GM12873 (cell line): ENCODE measurements around the gene ENPEP.

Experiments used
- TF ChIP-seq, protein P1 (sequence below): IDR thresholded peaks from 2 replicates; pipeline ENCODE4 v1.5.1; 2012; ENCODE audit warnings: low read depth, mild to moderate bottlenecking, moderate library complexity, low read length, control low read depth; ENCODE audit not compliant: insufficient read depth; ENCODE audit errors: missing control alignments

Gene ENPEP

DNA sequence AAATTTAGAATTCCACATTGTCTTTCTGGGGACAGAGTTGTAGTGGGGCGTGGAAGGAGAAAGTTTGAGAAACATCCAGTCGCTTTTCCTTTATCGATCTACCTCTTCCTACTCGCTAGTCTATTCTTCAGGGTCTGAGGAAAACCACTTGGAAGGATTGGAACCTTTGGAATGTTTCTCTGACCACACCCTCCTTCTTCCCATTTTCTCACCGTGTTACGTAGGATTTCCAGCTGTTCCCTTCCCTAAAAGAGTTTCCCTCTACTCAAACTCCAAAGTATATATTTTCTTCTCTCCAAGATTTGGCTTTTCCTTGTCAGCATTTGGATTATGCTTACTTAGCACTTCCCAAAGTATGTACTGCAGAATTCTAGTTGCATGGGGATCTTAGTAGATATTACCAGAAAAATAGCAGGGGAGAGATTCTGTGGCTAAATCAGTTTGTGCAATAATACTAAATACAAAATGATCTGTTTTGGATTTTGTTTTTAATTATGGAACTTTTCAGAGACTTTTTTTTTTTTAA lies 4.9 kb downstream of the ENPEP start:
- TF ChIP-seq, protein P1, sequence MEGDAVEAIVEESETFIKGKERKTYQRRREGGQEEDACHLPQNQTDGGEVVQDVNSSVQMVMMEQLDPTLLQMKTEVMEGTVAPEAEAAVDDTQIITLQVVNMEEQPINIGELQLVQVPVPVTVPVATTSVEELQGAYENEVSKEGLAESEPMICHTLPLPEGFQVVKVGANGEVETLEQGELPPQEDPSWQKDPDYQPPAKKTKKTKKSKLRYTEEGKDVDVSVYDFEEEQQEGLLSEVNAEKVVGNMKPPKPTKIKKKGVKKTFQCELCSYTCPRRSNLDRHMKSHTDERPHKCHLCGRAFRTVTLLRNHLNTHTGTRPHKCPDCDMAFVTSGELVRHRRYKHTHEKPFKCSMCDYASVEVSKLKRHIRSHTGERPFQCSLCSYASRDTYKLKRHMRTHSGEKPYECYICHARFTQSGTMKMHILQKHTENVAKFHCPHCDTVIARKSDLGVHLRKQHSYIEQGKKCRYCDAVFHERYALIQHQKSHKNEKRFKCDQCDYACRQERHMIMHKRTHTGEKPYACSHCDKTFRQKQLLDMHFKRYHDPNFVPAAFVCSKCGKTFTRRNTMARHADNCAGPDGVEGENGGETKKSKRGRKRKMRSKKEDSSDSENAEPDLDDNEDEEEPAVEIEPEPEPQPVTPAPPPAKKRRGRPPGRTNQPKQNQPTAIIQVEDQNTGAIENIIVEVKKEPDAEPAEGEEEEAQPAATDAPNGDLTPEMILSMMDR: no peak

DNA sequence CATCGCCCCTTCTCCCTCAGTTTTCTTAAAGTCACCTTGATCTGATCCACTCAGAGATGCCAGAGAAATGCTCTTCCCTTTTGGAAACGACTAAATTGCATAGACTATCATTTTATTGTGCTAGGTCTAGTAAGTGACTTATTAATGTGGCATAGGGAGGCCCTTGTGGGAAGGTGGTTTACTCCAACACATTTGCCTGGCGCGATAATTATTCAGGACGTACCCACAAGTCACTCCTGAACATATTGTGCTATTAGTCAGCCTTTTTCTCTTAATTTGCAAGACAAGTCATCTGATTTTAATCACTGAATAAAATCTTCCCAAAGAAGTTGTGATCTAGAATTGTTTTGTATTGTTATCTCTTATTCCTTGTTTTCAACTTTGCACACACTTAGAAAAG lies 7.6 kb downstream of the ENPEP start:
- TF ChIP-seq, protein P1: no peak

DNA sequence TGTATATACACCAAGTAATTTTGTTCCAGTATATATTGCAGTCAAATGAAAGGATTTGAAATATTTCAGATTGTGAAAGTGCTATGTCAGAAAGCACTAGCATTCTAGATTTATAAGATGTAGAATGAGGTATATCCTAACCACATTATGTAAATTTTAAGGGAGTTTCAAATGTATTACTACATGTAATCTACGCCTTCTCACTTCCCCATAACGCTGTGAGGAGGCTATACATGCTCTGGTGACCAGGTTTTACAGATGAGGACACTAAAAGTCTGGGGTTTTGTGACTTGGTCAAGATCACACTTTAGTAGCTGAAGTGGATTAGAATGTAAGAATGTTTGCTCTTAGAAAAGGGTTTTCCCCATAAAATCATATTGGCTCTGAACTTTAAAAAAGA lies 8.1 kb downstream of the ENPEP start:
- TF ChIP-seq, protein P1: no peak

DNA sequence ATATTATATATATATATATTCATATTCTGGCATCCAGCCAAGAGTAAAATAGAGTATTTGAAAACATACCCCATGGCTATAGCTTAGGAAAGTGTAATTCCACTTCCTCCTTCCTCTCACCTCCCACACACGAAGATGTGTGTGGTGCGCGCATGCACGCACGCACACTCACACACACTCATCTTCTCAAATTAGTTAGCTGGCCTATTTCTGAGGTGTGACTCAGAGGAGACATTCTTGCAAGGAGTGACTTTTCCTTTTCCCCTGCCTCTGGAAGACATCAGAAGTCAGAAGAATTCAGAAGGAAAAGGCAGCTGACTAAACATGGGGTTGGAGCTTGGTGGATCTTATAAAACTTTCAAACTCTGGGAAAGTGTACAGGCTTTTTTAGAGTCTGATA lies 8.8 kb downstream of the ENPEP start:
- TF ChIP-seq, protein P1: no peak

DNA sequence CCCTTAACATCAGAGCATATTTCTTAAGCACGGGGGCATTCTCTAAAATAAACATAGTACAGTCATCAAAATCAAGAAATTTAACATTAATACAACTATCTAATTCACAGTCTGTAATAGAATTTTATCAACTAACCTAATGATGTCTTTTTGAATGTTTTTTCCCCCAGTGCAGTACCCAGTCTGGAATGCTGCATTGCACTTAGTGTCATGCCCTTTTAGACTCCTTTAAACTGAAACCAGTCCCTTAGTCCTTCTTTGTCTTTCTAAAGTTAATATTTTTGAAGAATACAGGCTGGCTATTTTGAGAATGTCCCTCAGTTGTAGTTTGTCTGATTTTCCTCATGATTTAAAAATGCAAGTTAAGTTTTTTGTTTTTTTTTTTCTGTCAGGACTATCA lies 9.5 kb downstream of the ENPEP start:
- TF ChIP-seq, protein P1: no peak

DNA sequence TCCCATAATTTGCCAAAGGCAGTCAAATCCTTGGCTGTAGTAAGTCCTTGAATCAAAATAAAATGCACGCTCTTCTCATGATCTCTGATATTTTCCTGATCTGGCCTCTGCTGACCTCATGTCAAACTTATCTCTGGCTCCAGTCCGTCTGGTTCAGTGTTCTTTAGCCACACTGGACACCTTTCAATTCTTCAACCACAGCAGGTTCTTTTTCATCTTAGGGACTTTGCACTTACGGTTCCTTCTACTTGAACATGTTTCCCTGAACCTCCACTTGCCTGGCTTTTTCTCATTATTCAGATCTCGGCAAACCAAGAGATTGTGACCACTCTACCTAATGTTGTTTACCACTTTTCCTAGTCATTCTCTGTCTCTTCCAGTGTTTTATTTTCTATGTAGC lies 10.3 kb downstream of the ENPEP start:
- TF ChIP-seq, protein P1: no peak

DNA sequence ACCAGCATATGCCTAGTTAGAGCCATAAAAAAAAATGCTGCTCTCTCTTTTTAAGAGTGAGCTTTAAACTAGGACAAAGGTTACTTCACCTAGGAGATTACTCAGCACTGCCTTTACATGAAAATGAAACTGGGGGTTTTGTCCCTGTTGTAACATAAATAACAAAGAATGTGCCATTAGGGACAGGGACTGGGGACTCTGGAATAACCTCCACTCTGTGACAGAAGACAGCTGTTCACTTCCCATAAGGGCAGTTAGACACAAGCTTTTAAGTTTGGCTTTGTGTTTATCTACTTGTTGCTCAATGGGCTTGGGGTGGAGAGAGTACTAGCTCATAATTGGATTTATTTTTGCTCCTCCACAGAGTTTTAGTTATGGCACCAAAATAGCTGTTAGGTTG lies 11.9 kb downstream of the ENPEP start:
- TF ChIP-seq, protein P1: no peak

DNA sequence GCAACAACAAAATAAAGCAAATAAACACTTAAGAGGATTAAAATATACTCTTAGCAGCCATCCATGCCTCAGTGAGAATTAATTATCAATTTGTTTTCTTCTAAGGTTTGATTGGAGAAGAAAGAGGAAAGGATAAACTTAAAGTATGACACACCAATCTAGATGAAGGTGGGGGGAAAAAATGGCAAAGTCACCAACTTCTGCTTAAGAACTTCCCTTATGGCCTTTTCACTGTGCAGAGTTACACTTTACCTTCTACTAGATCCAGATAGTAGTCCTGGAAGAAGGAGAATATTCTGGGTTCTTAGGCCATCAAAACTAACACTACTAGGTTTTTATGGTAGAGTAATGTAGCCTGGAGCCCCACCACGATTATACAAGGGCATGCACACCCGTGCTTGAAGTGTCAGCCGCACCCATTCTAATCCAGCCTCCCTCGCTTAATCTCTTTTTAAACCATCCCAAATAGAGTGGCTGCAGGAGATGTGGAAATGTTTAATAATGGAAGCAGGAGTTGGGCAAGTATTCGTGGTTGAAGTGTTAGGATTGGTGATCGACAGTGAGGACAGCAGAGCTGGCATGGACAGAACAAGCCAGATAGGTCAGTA lies 14.1 kb downstream of the ENPEP start:
- TF ChIP-seq, protein P1: no peak
